DMS153 (cell line): Measurements from ENCODE around the gene PTPRA.
A peak's percentile ranks its signal among the peaks of the same experiment; 100 is the strongest.

Experiments used
- DNase-seq: peaks from one replicate; lab custom pipeline; 2025; lab: John Stamatoyannopoulos, UW

PTPRA gene

GRCh38 chr20:2922957-2923356 lies 49.7 kb downstream of the PTPRA start:
- no peak for DNase-seq

- no peak for DNase-seq
Observed at GRCh38 chr20:2930538-2930937, 57.3 kb downstream of the PTPRA start.

- no peak for DNase-seq
Observed at GRCh38 chr20:2932498-2932897, 59.2 kb downstream of the PTPRA start.

GRCh38 chr20:2937902-2938301 lies 64.6 kb downstream of the PTPRA start:
- DNase-seq = no peak

GRCh38 chr20:2942439-2942838 lies 69.2 kb downstream of the PTPRA start:
- no peak for DNase-seq

- DNase-seq = peak; percentile 34
Observed at GRCh38 chr20:2946988-2947961, 74.0 kb downstream of the PTPRA start.

GRCh38 chr20:2948968-2949367 lies 75.7 kb downstream of the PTPRA start:
- DNase-seq = no peak

GRCh38 chr20:2952766-2953165 lies 79.5 kb downstream of the PTPRA start:
- no peak for DNase-seq

- no peak for DNase-seq
Observed at GRCh38 chr20:2955257-2955970, 82.1 kb downstream of the PTPRA start.

GRCh38 chr20:2956480-2956879 lies 83.2 kb downstream of the PTPRA start:
- DNase-seq = no peak

GRCh38 chr20:2967841-2968240 lies 94.6 kb downstream of the PTPRA start:
- no peak for DNase-seq

GRCh38 chr20:2972126-2972525 lies 98.8 kb downstream of the PTPRA start:
- DNase-seq = no peak

GRCh38 chr20:2973574-2973973 lies 100.3 kb downstream of the PTPRA start:
- DNase-seq = no peak

GRCh38 chr20:2978519-2978918 lies 105.2 kb downstream of the PTPRA start:
- no peak for DNase-seq

- no peak for DNase-seq
Observed at GRCh38 chr20:2981646-2982045, 108.4 kb downstream of the PTPRA start.

- DNase-seq = no peak
Observed at GRCh38 chr20:2983508-2983907, 110.2 kb downstream of the PTPRA start.

GRCh38 chr20:2984028-2984501 lies 110.8 kb downstream of the PTPRA start:
- DNase-seq = no peak

GRCh38 chr20:2984956-2985661 lies 111.8 kb downstream of the PTPRA start:
- DNase-seq = no peak

GRCh38 chr20:2986466-2986865 lies 113.2 kb downstream of the PTPRA start:
- DNase-seq = no peak

- DNase-seq = no peak
Observed at GRCh38 chr20:2987861-2988260, 114.6 kb downstream of the PTPRA start.

- no peak for DNase-seq
Observed at GRCh38 chr20:2991532-2991931, 118.3 kb downstream of the PTPRA start.

- no peak for DNase-seq
Observed at GRCh38 chr20:2993250-2993649, 120.0 kb downstream of the PTPRA start.
